Lower leg skin (tissue), 4 donors: ENCODE data around the gene OOSP3. TPM values are rescaled to one million over a fixed set of nuclear protein-coding genes. Genes with fewer than 3 reads are reported as not detected.

Experiments used
- DNase-seq, 2 donors: peaks; one replicate each; pipeline ENCODE4 v3.0.0-alpha.2; 2019; ENCODE audit warnings: low spot score in 2 of 2
- H3K4me3 ChIP-seq: fragments of 200-600 bp; sonication (generic); 2 replicates; pipeline ENCODE4 v1.5.1; 2017; ENCODE audit warnings: mild to moderate bottlenecking, low read depth; ENCODE audit not compliant: poor library complexity, severe bottlenecking
- CTCF ChIP-seq, 3 donors: fragments of 450-650 bp; IDR thresholded peaks; one replicate each; pipeline ENCODE4 v1.5.1; 2016; ENCODE audit warnings: antibody characterized with exemption in 3 of 3, mild to moderate bottlenecking in 3 of 3, moderate library complexity in 2 of 3
- POLR2A ChIP-seq, 2 donors: fragments of 450-650 bp; IDR thresholded peaks; one replicate each; pipeline ENCODE4 v1.6.1; 2016 to 2017; ENCODE audit warnings: antibody characterized with exemption in 2 of 2, mild to moderate bottlenecking in 1 of 2, moderate library complexity in 1 of 2
- WGBS, 2 donors: methylation state at CpG; one replicate each; pipeline ENCODE4 v1.1.5; 2018; 5-methylcytosine and 5-hydroxymethylcytosine counted together
- intact Hi-C: fragments of 100-400 bp; cut with DNase I; formaldehyde crosslinking; loops from one replicate; pipeline ENCODE4 v1.15.0; 2023; ENCODE audit warnings: low total_unique reads
- total RNA-seq, 4 donors: library from RNA; depleted of rRNA; stranded (reverse); fragments of >200 nt; gene quantifications; one replicate each; pipeline ENCODE4 v1.1.0, GENCODE V29; 2016

The OOSP3 gene
- total RNA-seq, 4 donors from 2014 or later: not detected

GRCh38 chr11:59866397-59866796, 12.2 kb upstream of the OOSP3 start, which contains the start of gene TCN1:
TCN1 (minus strand) TSS chr11:59866487; CDS start chr11:59866470, 17 bp downstream.
- H3K4me3 ChIP-seq: no peak within 1 kb of the TSS
- intact Hi-C loops: no loop called here
- TF ChIP-seq CTCF (IDR thresholded peaks at IDR 0.05) (no peak), POLR2A (IDR thresholded peaks at IDR 0.05) (no peak)
- WGBS, 2 donors: 78 to 84% methylated on average over 3 of the region's 3 CpGs
- DNase-seq: no peak

GRCh38 chr11:59866836-59867235, 11.7 kb upstream of the OOSP3 start:
- intact Hi-C loops: no loop called here
- TF ChIP-seq POLR2A (IDR thresholded peaks at IDR 0.05) (no peak), CTCF (IDR thresholded peaks at IDR 0.05) (no peak)
- 52 to 86% methylated on average over 1 of the region's 1 CpG for WGBS, 2 donors
- H3K4me3 ChIP-seq: no peak overlapping the region
- no peak for DNase-seq

- 90 to 97% methylated on average over 2 of the region's 2 CpGs for WGBS, 2 donors
- DNase-seq: no peak
- TF ChIP-seq POLR2A (IDR thresholded peaks at IDR 0.05) (no peak), CTCF (IDR thresholded peaks at IDR 0.05) (no peak)
- intact Hi-C loops: no loop called here
- no peak overlapping the region for H3K4me3 ChIP-seq
Observed at GRCh38 chr11:59867946-59868345, 10.6 kb upstream of the OOSP3 start.

- no peak for DNase-seq
- intact Hi-C loops: no loop called here
- TF ChIP-seq POLR2A (IDR thresholded peaks at IDR 0.05): no peak
- TF ChIP-seq CTCF (IDR thresholded peaks at IDR 0.05): no peak
Observed at GRCh38 chr11:59872076-59872475, 6.5 kb upstream of the OOSP3 start.

GRCh38 chr11:59875856-59876519, 2.6 kb upstream of the OOSP3 start:
- intact Hi-C loops: no loop called here
- 88 to 89% methylated on average over 9 of the region's 9 CpGs for WGBS, 2 donors
- no peak for TF ChIP-seq POLR2A (IDR thresholded peaks at IDR 0.05)
- TF ChIP-seq CTCF (IDR thresholded peaks at IDR 0.05): no peak
- H3K4me3 ChIP-seq: no peak overlapping the region
- no peak for DNase-seq

More at GRCh38 chr11:59872076-59872475, 6.5 kb upstream of the OOSP3 start:
- no peak overlapping the region for H3K4me3 ChIP-seq

- no peak overlapping the region for H3K4me3 ChIP-seq
- no peak for TF ChIP-seq POLR2A (IDR thresholded peaks at IDR 0.05)
- TF ChIP-seq CTCF (IDR thresholded peaks at IDR 0.05): no peak
- DNase-seq: no peak
- intact Hi-C loops: no loop called here
Observed at GRCh38 chr11:59877325-59877724, 1.3 kb upstream of the OOSP3 start.
